ENCODE results near the gene SEMA4D.

GRCh38 chr9:89339807-89340206 is 158.1 kb downstream of the SEMA4D start:
- TF ChIP-seq POLR2A (IDR thresholded peaks at IDR 0.05) (no peak), POLR2AphosphoS5 (IDR thresholded peaks at IDR 0.05) (no peak)
- TF ChIP-seq, protein P1, sequence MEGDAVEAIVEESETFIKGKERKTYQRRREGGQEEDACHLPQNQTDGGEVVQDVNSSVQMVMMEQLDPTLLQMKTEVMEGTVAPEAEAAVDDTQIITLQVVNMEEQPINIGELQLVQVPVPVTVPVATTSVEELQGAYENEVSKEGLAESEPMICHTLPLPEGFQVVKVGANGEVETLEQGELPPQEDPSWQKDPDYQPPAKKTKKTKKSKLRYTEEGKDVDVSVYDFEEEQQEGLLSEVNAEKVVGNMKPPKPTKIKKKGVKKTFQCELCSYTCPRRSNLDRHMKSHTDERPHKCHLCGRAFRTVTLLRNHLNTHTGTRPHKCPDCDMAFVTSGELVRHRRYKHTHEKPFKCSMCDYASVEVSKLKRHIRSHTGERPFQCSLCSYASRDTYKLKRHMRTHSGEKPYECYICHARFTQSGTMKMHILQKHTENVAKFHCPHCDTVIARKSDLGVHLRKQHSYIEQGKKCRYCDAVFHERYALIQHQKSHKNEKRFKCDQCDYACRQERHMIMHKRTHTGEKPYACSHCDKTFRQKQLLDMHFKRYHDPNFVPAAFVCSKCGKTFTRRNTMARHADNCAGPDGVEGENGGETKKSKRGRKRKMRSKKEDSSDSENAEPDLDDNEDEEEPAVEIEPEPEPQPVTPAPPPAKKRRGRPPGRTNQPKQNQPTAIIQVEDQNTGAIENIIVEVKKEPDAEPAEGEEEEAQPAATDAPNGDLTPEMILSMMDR (IDR thresholded peaks at IDR 0.05), result no peak
